NB4 (cell line): ENCODE results near the gene RNF169.

Source experiments
- DNase-seq: peaks from one replicate; pipeline ENCODE4 v3.0.0; 2010; ENCODE audit warnings: low read depth
- H3K4me3 ChIP-seq: one replicate; pipeline ENCODE4 v1.5.1; 2011; ENCODE audit warnings: mild to moderate bottlenecking, low read depth, low read length, moderate library complexity
- MAX ChIP-seq: IDR thresholded peaks from 2 replicates; pipeline ENCODE4 v1.6.1; 2011; ENCODE audit warnings: low read depth, low read length
- MYC ChIP-seq: IDR thresholded peaks from 2 replicates; pipeline ENCODE4 v1.6.1; 2011; ENCODE audit warnings: low read depth, low read length
- POLR2A ChIP-seq: IDR thresholded peaks from 2 replicates; pipeline ENCODE4 v1.6.1; 2011; ENCODE audit warnings: mild to moderate bottlenecking; ENCODE audit not compliant: insufficient read length; ENCODE audit errors: extremely low read depth
- TF ChIP-seq, protein P1 (sequence below): IDR thresholded peaks from one replicate; pipeline ENCODE4 v1.5.1; 2012; ENCODE audit warnings: low read depth, low read length

Gene RNF169

DNA sequence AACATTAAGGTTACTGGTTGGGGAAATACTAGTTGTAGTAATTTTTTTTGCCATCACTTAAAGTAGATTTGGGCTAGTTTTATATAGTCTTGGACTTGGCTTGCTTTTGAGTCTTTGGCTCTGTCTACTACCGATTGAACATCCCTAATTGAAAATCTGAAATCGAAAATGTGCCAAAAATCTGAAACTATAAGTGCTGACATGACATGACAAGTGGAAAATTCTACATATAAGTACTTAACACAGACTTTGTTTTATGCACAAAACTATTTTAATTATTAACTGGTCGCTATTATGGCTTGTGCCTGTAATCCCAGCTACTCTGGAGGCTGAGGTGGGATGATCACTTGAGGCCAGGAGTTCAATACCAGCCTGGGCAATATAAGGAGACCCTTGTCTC, 22.5 kb downstream of the RNF169 start:
- no peak for DNase-seq
- TF ChIP-seq MYC, result no peak
- no peak overlapping the region for H3K4me3 ChIP-seq

DNA sequence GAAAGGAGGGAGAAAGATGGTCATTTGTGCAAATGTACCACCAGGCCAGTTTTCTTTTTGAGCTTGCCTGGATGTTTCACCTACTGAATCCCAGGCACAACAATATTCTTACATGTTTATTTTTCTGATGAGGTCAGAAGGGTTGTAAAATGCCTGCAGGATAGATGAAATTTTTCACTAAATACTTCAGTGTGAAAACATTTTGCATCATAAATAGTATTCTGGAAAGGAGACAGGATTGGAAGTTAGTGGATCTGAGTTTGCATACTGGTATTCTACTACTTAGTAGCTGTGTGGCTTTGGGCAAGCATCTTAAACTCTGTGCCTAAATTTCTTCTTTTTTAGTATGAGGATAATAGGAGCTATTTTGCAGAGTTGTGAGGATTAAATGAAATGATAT, 24.8 kb downstream of the RNF169 start:
- H3K4me3 ChIP-seq, result no peak overlapping the region
- DNase-seq, result no peak
- no peak for TF ChIP-seq POLR2A
- TF ChIP-seq MAX, result no peak
- TF ChIP-seq MYC, result no peak
- TF ChIP-seq, protein P1, sequence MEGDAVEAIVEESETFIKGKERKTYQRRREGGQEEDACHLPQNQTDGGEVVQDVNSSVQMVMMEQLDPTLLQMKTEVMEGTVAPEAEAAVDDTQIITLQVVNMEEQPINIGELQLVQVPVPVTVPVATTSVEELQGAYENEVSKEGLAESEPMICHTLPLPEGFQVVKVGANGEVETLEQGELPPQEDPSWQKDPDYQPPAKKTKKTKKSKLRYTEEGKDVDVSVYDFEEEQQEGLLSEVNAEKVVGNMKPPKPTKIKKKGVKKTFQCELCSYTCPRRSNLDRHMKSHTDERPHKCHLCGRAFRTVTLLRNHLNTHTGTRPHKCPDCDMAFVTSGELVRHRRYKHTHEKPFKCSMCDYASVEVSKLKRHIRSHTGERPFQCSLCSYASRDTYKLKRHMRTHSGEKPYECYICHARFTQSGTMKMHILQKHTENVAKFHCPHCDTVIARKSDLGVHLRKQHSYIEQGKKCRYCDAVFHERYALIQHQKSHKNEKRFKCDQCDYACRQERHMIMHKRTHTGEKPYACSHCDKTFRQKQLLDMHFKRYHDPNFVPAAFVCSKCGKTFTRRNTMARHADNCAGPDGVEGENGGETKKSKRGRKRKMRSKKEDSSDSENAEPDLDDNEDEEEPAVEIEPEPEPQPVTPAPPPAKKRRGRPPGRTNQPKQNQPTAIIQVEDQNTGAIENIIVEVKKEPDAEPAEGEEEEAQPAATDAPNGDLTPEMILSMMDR, result no peak

DNA sequence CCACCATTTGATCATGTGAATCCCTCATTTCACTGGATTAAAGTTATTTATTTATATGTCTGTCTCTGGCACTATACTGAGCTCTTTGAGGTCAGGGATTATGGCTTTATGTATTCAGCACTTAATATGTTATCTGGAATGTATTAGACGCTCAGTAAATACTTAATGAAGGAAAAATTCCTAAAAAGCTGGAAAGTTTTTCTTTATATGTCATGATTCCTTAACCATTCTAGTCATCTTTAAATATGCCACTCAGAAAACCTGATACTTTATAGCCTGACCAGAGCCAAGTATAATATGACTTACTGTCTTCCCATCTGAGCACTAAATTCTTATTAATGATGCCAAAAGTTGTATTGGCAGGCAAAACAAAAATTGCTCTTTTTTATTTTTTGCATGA, 27.1 kb downstream of the RNF169 start:
- DNase-seq, result no peak
- H3K4me3 ChIP-seq, result no peak overlapping the region
- no peak for TF ChIP-seq MAX
- TF ChIP-seq, protein P1, result no peak
- no peak for TF ChIP-seq POLR2A
- TF ChIP-seq MYC, result no peak

DNA sequence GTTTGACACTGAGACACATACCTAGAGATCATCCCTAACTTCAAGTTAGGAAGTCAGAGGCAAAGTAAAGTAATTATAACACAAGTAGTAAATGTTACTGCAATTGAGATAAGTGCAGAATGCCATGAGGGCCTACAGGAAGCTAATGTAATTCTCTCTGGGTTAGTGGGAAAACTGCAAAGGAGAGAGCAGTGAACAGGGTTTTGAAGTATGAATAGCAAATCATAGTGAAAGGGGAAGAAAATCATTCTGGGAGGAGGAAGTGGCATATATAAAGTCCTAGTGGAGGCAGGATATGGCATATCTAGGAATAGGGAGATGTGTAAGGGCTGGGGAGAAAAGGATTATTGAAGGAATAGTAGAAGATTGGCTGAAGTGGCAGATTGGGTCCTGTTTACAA, 27.9 kb downstream of the RNF169 start:
- no peak for DNase-seq
- no peak overlapping the region for H3K4me3 ChIP-seq
- TF ChIP-seq MYC (no peak), POLR2A (no peak), MAX (no peak)
- TF ChIP-seq, protein P1, result no peak

GRCh38 chr11:74777038-74777437, 28.4 kb downstream of the RNF169 start:
- DNase-seq, result no peak
- no peak for TF ChIP-seq MAX
- TF ChIP-seq, protein P1, result no peak
- no peak for TF ChIP-seq POLR2A
- TF ChIP-seq MYC, result no peak
- no peak overlapping the region for H3K4me3 ChIP-seq

- H3K4me3 ChIP-seq, result no peak overlapping the region
- TF ChIP-seq MAX, result no peak
- TF ChIP-seq MYC, result no peak
- TF ChIP-seq, protein P1, result no peak
- no peak for TF ChIP-seq POLR2A
- DNase-seq, result no peak
Observed at GRCh38 chr11:74777877-74778276, 29.2 kb downstream of the RNF169 start.
